Measurements from ENCODE around the gene BUD13.

BUD13 gene

GRCh38 chr11:116788534-116788933 is 15.7 kb upstream of the BUD13 start:
- Mint-ChIP-seq H3K27me3 (peaks cover 13% of the 10 kb centered on the region), H3K4me3 (peak overlapping the region; percentile 82), H3K4me1 (ENCODE audit: low read depth) (peaks cover 48% of the 10 kb centered on the region), H3K9me3 (no peaks in the 10 kb centered on the region), H3K36me3 (ENCODE audit: low read depth) (peaks cover 42% of the 10 kb centered on the region), H3K27ac (peak overlapping the region; percentile 98)
- intact Hi-C loops (cut with micrococcal nuclease) = loop anchor here (1.0 to 5.0 kb wide), 2 partner anchors 15 to 444 kb away; partner anchors contain the start of genes PCSK7 and RNF214

- peak within 1 kb of the TSS; percentile 98 for H3K27ac Mint-ChIP-seq
- peak within 1 kb of the TSS; percentile 82 for H3K4me3 Mint-ChIP-seq
- intact Hi-C loops (cut with micrococcal nuclease) = loop anchor here (1.0 to 5.0 kb wide), 2 partner anchors 15 to 444 kb away; partner anchors contain the start of genes PCSK7 and RNF214
- peaks cover 48% of the 10 kb centered on the region for H3K36me3 Mint-ChIP-seq (ENCODE audit: low read depth)
- H3K27me3 Mint-ChIP-seq = peaks cover 13% of the 10 kb centered on the region
- H3K4me1 Mint-ChIP-seq (ENCODE audit: low read depth) = peaks cover 45% of the 10 kb centered on the region
- H3K9me3 Mint-ChIP-seq = no peaks in the 10 kb centered on the region
Measured at GRCh38 chr11:116787786-116788486, 15.1 kb upstream of the BUD13 start, which contains the start of gene ZPR1. ZPR1 (minus strand) TSS chr11:116788023; CDS start chr11:116787990, 33 bp downstream.

- peaks cover 43% of the 10 kb centered on the region for H3K4me1 Mint-ChIP-seq (ENCODE audit: low read depth)
- no peaks in the 10 kb centered on the region for H3K9me3 Mint-ChIP-seq
- peak overlapping the region; percentile 98 for H3K27ac Mint-ChIP-seq
- intact Hi-C loops (cut with micrococcal nuclease) = loop anchor here (5.0 kb wide), 1 partner anchor 445 kb away; the partner anchor contains the start of genes PCSK7 and RNF214
- peaks cover 53% of the 10 kb centered on the region for H3K36me3 Mint-ChIP-seq (ENCODE audit: low read depth)
- peaks cover 13% of the 10 kb centered on the region for H3K27me3 Mint-ChIP-seq
- peak overlapping the region; percentile 82 for H3K4me3 Mint-ChIP-seq
Measured at GRCh38 chr11:116787436-116787785, 14.6 kb upstream of the BUD13 start.

GRCh38 chr11:116786966-116787365 is 14.2 kb upstream of the BUD13 start:
- H3K36me3 Mint-ChIP-seq (ENCODE audit: low read depth) = peaks cover 57% of the 10 kb centered on the region
- intact Hi-C loops (cut with micrococcal nuclease) = loop anchor here (5.0 kb wide), 1 partner anchor 445 kb away; the partner anchor contains the start of genes PCSK7 and RNF214
- no peaks in the 10 kb centered on the region for H3K9me3 Mint-ChIP-seq
- peaks cover 43% of the 10 kb centered on the region for H3K4me1 Mint-ChIP-seq (ENCODE audit: low read depth)
- peaks cover 13% of the 10 kb centered on the region for H3K27me3 Mint-ChIP-seq
- peak overlapping the region; percentile 98 for H3K27ac Mint-ChIP-seq
- H3K4me3 Mint-ChIP-seq = peak overlapping the region; percentile 82

- Mint-ChIP-seq H3K36me3 (ENCODE audit: low read depth) (peaks cover 64% of the 10 kb centered on the region), H3K4me1 (ENCODE audit: low read depth) (peaks cover 39% of the 10 kb centered on the region), H3K4me3 (no peak overlapping the region), H3K27ac (no peak overlapping the region), H3K27me3 (peaks cover 13% of the 10 kb centered on the region), H3K9me3 (no peaks in the 10 kb centered on the region)
- intact Hi-C loops (cut with micrococcal nuclease) = loop anchor here (5.0 kb wide), 1 partner anchor 446 kb away; the partner anchor contains the start of genes PCSK7 and RNF214
Measured at GRCh38 chr11:116786326-116786725, 13.5 kb upstream of the BUD13 start.

GRCh38 chr11:116782728-116783127 is 9.9 kb upstream of the BUD13 start:
- Mint-ChIP-seq H3K27me3 (no peaks in the 10 kb centered on the region), H3K4me3 (no peak overlapping the region), H3K9me3 (no peaks in the 10 kb centered on the region), H3K36me3 (ENCODE audit: low read depth) (peaks cover 90% of the 10 kb centered on the region), H3K27ac (no peak overlapping the region), H3K4me1 (ENCODE audit: low read depth) (peaks cover 25% of the 10 kb centered on the region)
- intact Hi-C loops (cut with micrococcal nuclease) = no loop called here

GRCh38 chr11:116778556-116778955 is 5.8 kb upstream of the BUD13 start:
- intact Hi-C loops (cut with micrococcal nuclease) = no loop called here
- Mint-ChIP-seq H3K36me3 (ENCODE audit: low read depth) (peaks cover 78% of the 10 kb centered on the region), H3K4me3 (no peak overlapping the region), H3K27me3 (no peaks in the 10 kb centered on the region), H3K9me3 (no peaks in the 10 kb centered on the region), H3K4me1 (ENCODE audit: low read depth) (peaks cover 28% of the 10 kb centered on the region), H3K27ac (no peak overlapping the region)

- intact Hi-C loops (cut with micrococcal nuclease) = no loop called here
- H3K4me1 Mint-ChIP-seq (ENCODE audit: low read depth) = peaks cover 29% of the 10 kb centered on the region
- no peaks in the 10 kb centered on the region for H3K27me3 Mint-ChIP-seq
Measured at GRCh38 chr11:116777056-116777455, 4.3 kb upstream of the BUD13 start.

GRCh38 chr11:116776522-116776984 is 3.8 kb upstream of the BUD13 start:
- intact Hi-C loops (cut with micrococcal nuclease) = no loop called here
- Mint-ChIP-seq H3K27ac (no peak overlapping the region), H3K9me3 (no peaks in the 10 kb centered on the region), H3K27me3 (no peaks in the 10 kb centered on the region), H3K4me1 (ENCODE audit: low read depth) (peaks cover 34% of the 10 kb centered on the region), H3K4me3 (no peak overlapping the region), H3K36me3 (ENCODE audit: low read depth) (peaks cover 67% of the 10 kb centered on the region)

More at GRCh38 chr11:116777056-116777455, 4.3 kb upstream of the BUD13 start:
- peaks cover 72% of the 10 kb centered on the region for H3K36me3 Mint-ChIP-seq (ENCODE audit: low read depth)
- H3K27ac Mint-ChIP-seq = no peak overlapping the region
- no peak overlapping the region for H3K4me3 Mint-ChIP-seq
- H3K9me3 Mint-ChIP-seq = no peaks in the 10 kb centered on the region

GRCh38 chr11:116775975-116776374 is 3.2 kb upstream of the BUD13 start:
- Mint-ChIP-seq H3K4me3 (no peak overlapping the region), H3K9me3 (no peaks in the 10 kb centered on the region), H3K4me1 (ENCODE audit: low read depth) (peaks cover 39% of the 10 kb centered on the region), H3K36me3 (ENCODE audit: low read depth) (peaks cover 61% of the 10 kb centered on the region), H3K27ac (no peak overlapping the region), H3K27me3 (no peaks in the 10 kb centered on the region)
- intact Hi-C loops (cut with micrococcal nuclease) = no loop called here

- Mint-ChIP-seq H3K9me3 (no peaks in the 10 kb centered on the region), H3K36me3 (ENCODE audit: low read depth) (peaks cover 49% of the 10 kb centered on the region), H3K27ac (peak overlapping the region; percentile 38), H3K27me3 (no peaks in the 10 kb centered on the region), H3K4me3 (no peak overlapping the region), H3K4me1 (ENCODE audit: low read depth) (peaks cover 53% of the 10 kb centered on the region)
- intact Hi-C loops (cut with micrococcal nuclease) = no loop called here
Measured at GRCh38 chr11:116774661-116775060, 1.9 kb upstream of the BUD13 start.

GRCh38 chr11:116773203-116774097 is 663 bp upstream of the BUD13 start:
- no peaks in the 10 kb centered on the region for H3K9me3 Mint-ChIP-seq
- H3K4me1 Mint-ChIP-seq (ENCODE audit: low read depth) = peaks cover 59% of the 10 kb centered on the region
- H3K27me3 Mint-ChIP-seq = no peaks in the 10 kb centered on the region
- H3K4me3 Mint-ChIP-seq = peak overlapping the region; percentile 99
- peak overlapping the region; percentile 97 for H3K27ac Mint-ChIP-seq
- H3K36me3 Mint-ChIP-seq (ENCODE audit: low read depth) = peaks cover 49% of the 10 kb centered on the region
- intact Hi-C loops (cut with micrococcal nuclease) = loop anchor here (1.0 kb wide), 1 partner anchor 15 kb away; the partner anchor contains the start of gene ZPR1

GRCh38 chr11:116771935-116772334 is 852 bp downstream of the BUD13 start:
- Mint-ChIP-seq H3K27ac (peak overlapping the region; percentile 97), H3K4me1 (ENCODE audit: low read depth) (peaks cover 51% of the 10 kb centered on the region), H3K9me3 (no peaks in the 10 kb centered on the region), H3K4me3 (peak overlapping the region; percentile 99), H3K27me3 (no peaks in the 10 kb centered on the region), H3K36me3 (ENCODE audit: low read depth) (peaks cover 43% of the 10 kb centered on the region)
- intact Hi-C loops (cut with micrococcal nuclease) = no loop called here
